Gastroesophageal sphincter (tissue), 4 donors: Measurements from ENCODE around the gene IRF8. TPM values are rescaled to one million over a fixed set of nuclear protein-coding genes. Genes with fewer than 3 reads are reported as not detected.

ENCODE experiments used
- ATAC-seq: fragments of 150-250 bp; one replicate; pipeline ENCODE4 v1.9.1; 2016; ENCODE audit warnings: mild to moderate bottlenecking, moderate library complexity
- H3K27ac ChIP-seq, 4 donors: fragments of 200-600 bp; sonication (generic) in 3 of 4; 1 replicate in 3 of 4; 2 replicates in 1 of 4; pipeline ENCODE4 v1.5.1; 2016 to 2019
- H3K27me3 ChIP-seq: fragments of 200-600 bp; sonication (generic); one replicate; pipeline ENCODE4 v1.5.1; 2019
- H3K36me3 ChIP-seq, 2 donors: fragments of 200-600 bp; sonication (generic); one replicate each; pipeline ENCODE4 v1.5.1; 2019; ENCODE audit warnings: control low read depth in 1 of 2
- H3K4me1 ChIP-seq, 3 donors: fragments of 200-600 bp; sonication (generic); 1 replicate in 2 of 3; 2 replicates in 1 of 3; pipeline ENCODE4 v1.5.1; 2016 to 2019; ENCODE audit warnings: control low read depth in 2 of 3
- H3K4me3 ChIP-seq, 2 donors: fragments of 200-600 bp; sonication (generic); one replicate each; pipeline ENCODE4 v1.5.1; 2019; ENCODE audit warnings: mild to moderate bottlenecking in 1 of 2, moderate library complexity in 1 of 2
- H3K9me3 ChIP-seq, 3 donors: fragments of 200-600 bp; sonication (generic); one replicate each; pipeline ENCODE4 v1.5.1; 2017 to 2019; ENCODE audit warnings: control low read depth in 2 of 3
- CTCF ChIP-seq, 4 experiments: fragments of 200-600 bp in 2 of 4; fragments of 450-650 bp in 2 of 4; sonication (generic) in 1 of 4; IDR thresholded peaks; one replicate each; pipeline ENCODE4 v1.5.1; 2017 to 2019; ENCODE audit warnings: antibody characterized with exemption in 4 of 4, mild to moderate bottlenecking in 2 of 4, moderate library complexity in 2 of 4
- EP300 ChIP-seq: sonication (generic); formaldehyde crosslinking; IDR thresholded peaks from one replicate; pipeline ENCODE4 v1.6.1; 2017; ENCODE audit warnings: antibody characterized with exemption, mild to moderate bottlenecking
- POLR2A ChIP-seq, 2 donors: fragments of 450-650 bp; IDR thresholded peaks; one replicate each; pipeline ENCODE4 v1.6.1; 2017; ENCODE audit warnings: antibody characterized with exemption in 2 of 2, mild to moderate bottlenecking in 2 of 2, moderate library complexity in 1 of 2
- POLR2AphosphoS5 ChIP-seq: sonication (generic); formaldehyde crosslinking; IDR thresholded peaks from one replicate; pipeline ENCODE4 v1.6.1; 2017; ENCODE audit warnings: antibody characterized with exemption
- WGBS, 2 donors: methylation state at CpG; one replicate each; pipeline ENCODE4 v1.1.5; 2018; ENCODE audit warnings: low coverage in 1 of 2; 5-methylcytosine and 5-hydroxymethylcytosine counted together
- total RNA-seq, 4 donors: library from RNA; depleted of rRNA; stranded (reverse); fragments of >200 nt; gene quantifications; one replicate each; pipeline ENCODE4 v1.1.0, GENCODE V29; 2016

The IRF8 gene
- total RNA-seq, 4 donors from 2014 or later = 2.4 to 13.8 (median 9.0) TPM

GRCh38 chr16:85931596-85932402, 32.8 kb downstream of the IRF8 start:
- H3K9me3 ChIP-seq = no peaks in the 10 kb centered on the region
- no peaks in the 10 kb centered on the region for H3K36me3 ChIP-seq
- TF ChIP-seq CTCF (IDR thresholded peaks at IDR 0.05) (no peak), POLR2A (IDR thresholded peaks at IDR 0.05) (no peak), EP300 (no peak), POLR2AphosphoS5 (no peak)
- WGBS, 2 donors = 90 to 96% methylated on average over 5 to 9 of the region's 23 CpGs
- peaks cover 0 to 17% (median 3%) of the 10 kb centered on the region in 3 donors for H3K4me1 ChIP-seq
- H3K27me3 ChIP-seq = peaks cover 37% of the 10 kb centered on the region
- no peak overlapping the region for H3K27ac ChIP-seq
- no peak overlapping the region for H3K4me3 ChIP-seq
- ATAC-seq = no peak

GRCh38 chr16:85934210-85934609, 35.2 kb downstream of the IRF8 start:
- Histone ChIP-seq H3K4me1 (no peaks in the 10 kb centered on the region), H3K27ac (no peak overlapping the region), H3K27me3 (peaks cover 47% of the 10 kb centered on the region), H3K9me3 (peaks cover 0 to under 1% (median 0%) of the 10 kb centered on the region in 3 donors), H3K36me3 (no peaks in the 10 kb centered on the region), H3K4me3 (no peak overlapping the region)
- TF ChIP-seq POLR2A (IDR thresholded peaks at IDR 0.05) = no peak
- no peak for TF ChIP-seq POLR2AphosphoS5
- no peak for TF ChIP-seq CTCF (IDR thresholded peaks at IDR 0.05)
- TF ChIP-seq EP300 = no peak
- WGBS, 2 donors = 90 to 93% methylated on average over 8 to 9 of the region's 9 CpGs
- ATAC-seq = no peak

GRCh38 chr16:85935391-85935973, 36.5 kb downstream of the IRF8 start:
- no peak for ATAC-seq
- no peaks in the 10 kb centered on the region for H3K4me1 ChIP-seq
- H3K27ac ChIP-seq = no peak overlapping the region
- peaks cover 0 to 6% (median 0%) of the 10 kb centered on the region in 3 donors for H3K9me3 ChIP-seq
- H3K27me3 ChIP-seq = peaks cover 34% of the 10 kb centered on the region
- H3K4me3 ChIP-seq = no peak overlapping the region
- TF ChIP-seq POLR2A (IDR thresholded peaks at IDR 0.05) (no peak), POLR2AphosphoS5 (no peak), EP300 (no peak), CTCF (IDR thresholded peaks at IDR 0.05) (no peak)
- no peaks in the 10 kb centered on the region for H3K36me3 ChIP-seq
- 40 to 59% methylated on average over 1 to 13 of the region's 13 CpGs for WGBS, 2 donors

- TF ChIP-seq POLR2A (IDR thresholded peaks at IDR 0.05) (no peak), POLR2AphosphoS5 (no peak), CTCF (IDR thresholded peaks at IDR 0.05) (no peak), EP300 (no peak)
- no peak overlapping the region for H3K4me3 ChIP-seq
- no peak overlapping the region for H3K27ac ChIP-seq
- H3K27me3 ChIP-seq = peaks cover 31% of the 10 kb centered on the region
- H3K4me1 ChIP-seq = no peaks in the 10 kb centered on the region
- H3K9me3 ChIP-seq = peaks cover 0 to 6% (median 0%) of the 10 kb centered on the region in 3 donors
- no peaks in the 10 kb centered on the region for H3K36me3 ChIP-seq
- 52 to 63% methylated on average over 19 to 22 of the region's 22 CpGs for WGBS, 2 donors
- ATAC-seq = no peak
These were observed 37.2 kb downstream of the IRF8 start for GRCh38 chr16:85935974-85936760.
